Gastroesophageal sphincter (tissue), 4 donors: Measurements from ENCODE around the gene HDAC11. TPM values are rescaled to one million over a fixed set of nuclear protein-coding genes. Genes with fewer than 3 reads are reported as not detected.

Experiments used
- ATAC-seq: fragments of 150-250 bp; one replicate; pipeline ENCODE4 v1.9.1; 2016; ENCODE audit warnings: mild to moderate bottlenecking, moderate library complexity
- H3K27ac ChIP-seq, 4 donors: fragments of 200-600 bp; sonication (generic) in 3 of 4; 1 replicate in 3 of 4; 2 replicates in 1 of 4; pipeline ENCODE4 v1.5.1; 2016 to 2019
- H3K27me3 ChIP-seq: fragments of 200-600 bp; sonication (generic); one replicate; pipeline ENCODE4 v1.5.1; 2019
- H3K36me3 ChIP-seq, 2 donors: fragments of 200-600 bp; sonication (generic); one replicate each; pipeline ENCODE4 v1.5.1; 2019; ENCODE audit warnings: control low read depth in 1 of 2
- H3K4me1 ChIP-seq, 3 donors: fragments of 200-600 bp; sonication (generic); 1 replicate in 2 of 3; 2 replicates in 1 of 3; pipeline ENCODE4 v1.5.1; 2016 to 2019; ENCODE audit warnings: control low read depth in 2 of 3
- H3K4me3 ChIP-seq, 2 donors: fragments of 200-600 bp; sonication (generic); one replicate each; pipeline ENCODE4 v1.5.1; 2019; ENCODE audit warnings: mild to moderate bottlenecking in 1 of 2, moderate library complexity in 1 of 2
- H3K9me3 ChIP-seq, 3 donors: fragments of 200-600 bp; sonication (generic); one replicate each; pipeline ENCODE4 v1.5.1; 2017 to 2019; ENCODE audit warnings: control low read depth in 2 of 3
- CTCF ChIP-seq, 4 experiments: fragments of 200-600 bp in 2 of 4; fragments of 450-650 bp in 2 of 4; sonication (generic) in 1 of 4; IDR thresholded peaks; one replicate each; pipeline ENCODE4 v1.5.1; 2017 to 2019; ENCODE audit warnings: antibody characterized with exemption in 4 of 4, mild to moderate bottlenecking in 2 of 4, moderate library complexity in 2 of 4
- EP300 ChIP-seq: sonication (generic); formaldehyde crosslinking; IDR thresholded peaks from one replicate; pipeline ENCODE4 v1.6.1; 2017; ENCODE audit warnings: antibody characterized with exemption, mild to moderate bottlenecking
- POLR2A ChIP-seq, 2 donors: fragments of 450-650 bp; IDR thresholded peaks; one replicate each; pipeline ENCODE4 v1.6.1; 2017; ENCODE audit warnings: antibody characterized with exemption in 2 of 2, mild to moderate bottlenecking in 2 of 2, moderate library complexity in 1 of 2
- POLR2AphosphoS5 ChIP-seq: sonication (generic); formaldehyde crosslinking; IDR thresholded peaks from one replicate; pipeline ENCODE4 v1.6.1; 2017; ENCODE audit warnings: antibody characterized with exemption
- WGBS, 2 donors: methylation state at CpG; one replicate each; pipeline ENCODE4 v1.1.5; 2018; ENCODE audit warnings: low coverage in 1 of 2; 5-methylcytosine and 5-hydroxymethylcytosine counted together
- total RNA-seq, 4 donors: library from RNA; depleted of rRNA; stranded (reverse); fragments of >200 nt; gene quantifications; one replicate each; pipeline ENCODE4 v1.1.0, GENCODE V29; 2016

HDAC11 gene
- total RNA-seq, 4 donors from 2014 or later: 22.3 to 37.1 (median 30.0) TPM

- no peak for ATAC-seq
- TF ChIP-seq EP300 (no peak), POLR2AphosphoS5 (no peak), CTCF (IDR thresholded peaks at IDR 0.05) (no peak), POLR2A (IDR thresholded peaks at IDR 0.05) (no peak)
- WGBS, 2 donors: 89 to 93% methylated on average over 3 of the region's 5 CpGs
- H3K27ac ChIP-seq: no peak overlapping the region
- no peak overlapping the region for H3K4me3 ChIP-seq
- peaks cover 0 to 44% (median 27%) of the 10 kb centered on the region in 3 donors for H3K4me1 ChIP-seq
- no peaks in the 10 kb centered on the region for H3K9me3 ChIP-seq
- no peaks in the 10 kb centered on the region for H3K36me3 ChIP-seq
- peaks cover 6% of the 10 kb centered on the region for H3K27me3 ChIP-seq
Observed at GRCh38 chr3:13522236-13522635, 42.1 kb downstream of the HDAC11 start.

- Histone ChIP-seq H3K36me3 (no peaks in the 10 kb centered on the region), H3K9me3 (no peaks in the 10 kb centered on the region), H3K27ac (peak overlapping the region in 3 of 4 donors; percentile 42 to 60 (median 44)), H3K4me3 (no peak overlapping the region), H3K27me3 (peaks cover 6% of the 10 kb centered on the region), H3K4me1 (peaks cover 0 to 34% (median 17%) of the 10 kb centered on the region in 3 donors)
- ATAC-seq: peak; percentile 53
- 41 to 100% methylated on average over 1 to 4 of the region's 10 CpGs for WGBS, 2 donors
- TF ChIP-seq CTCF (IDR thresholded peaks at IDR 0.05) (no peak), POLR2A (IDR thresholded peaks at IDR 0.05) (no peak), POLR2AphosphoS5 (no peak), EP300 (no peak)
Observed at GRCh38 chr3:13524979-13525669, 45.0 kb downstream of the HDAC11 start.

DNA sequence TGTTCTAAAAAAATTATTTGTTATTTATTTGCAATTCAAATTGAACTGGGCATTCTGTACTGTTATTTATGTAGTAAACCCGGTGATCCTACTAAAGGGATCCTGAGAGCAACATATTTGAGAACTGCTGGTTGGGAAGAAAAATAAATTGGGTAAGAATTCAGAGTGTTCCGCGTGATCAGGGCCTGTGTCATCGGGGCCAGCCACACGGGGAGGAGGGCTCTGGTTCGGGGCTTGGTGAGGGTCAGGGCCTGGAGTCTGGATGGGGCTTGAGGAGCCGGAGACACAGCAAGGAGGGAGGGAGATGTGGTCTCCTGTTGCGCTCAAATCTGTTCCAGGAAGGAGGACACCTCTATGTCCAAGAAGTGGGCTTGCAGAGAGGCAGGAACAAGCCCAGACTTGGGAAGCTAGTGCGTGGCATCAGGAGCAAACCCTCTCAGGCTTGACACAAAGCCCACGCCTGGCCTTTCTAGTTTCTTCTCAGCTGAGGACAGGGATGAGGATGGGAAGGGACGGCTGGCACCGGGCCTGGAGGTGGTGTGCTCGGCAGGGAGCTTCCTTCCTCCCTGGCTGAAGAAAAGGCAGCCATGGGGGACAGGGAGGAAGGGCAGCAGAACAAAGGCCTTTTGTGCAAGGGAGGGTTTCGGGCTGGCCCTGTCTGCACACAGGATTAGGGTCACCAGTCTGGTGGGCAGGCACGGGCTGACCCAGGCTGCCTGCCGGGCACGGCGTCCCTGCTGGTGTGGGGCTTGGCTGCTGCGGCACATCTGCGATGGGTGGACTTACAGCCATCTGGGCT, 45.9 kb downstream of the HDAC11 start:
- Histone ChIP-seq H3K4me1 (peaks cover 0 to 34% (median 17%) of the 10 kb centered on the region in 3 donors), H3K27ac (peak overlapping the region in 3 of 4 donors; percentile 60 to 71 (median 60)), H3K27me3 (peaks cover 12% of the 10 kb centered on the region), H3K36me3 (no peaks in the 10 kb centered on the region), H3K4me3 (no peak overlapping the region), H3K9me3 (no peaks in the 10 kb centered on the region)
- 68 to 70% methylated on average over 7 to 9 of the region's 20 CpGs for WGBS, 2 donors
- TF ChIP-seq POLR2A (IDR thresholded peaks at IDR 0.05): no peak
- no peak for TF ChIP-seq CTCF (IDR thresholded peaks at IDR 0.05)
- TF ChIP-seq POLR2AphosphoS5: no peak
- no peak for TF ChIP-seq EP300
- peak; percentile 61 for ATAC-seq

GRCh38 chr3:13526626-13526949, 46.5 kb downstream of the HDAC11 start:
- peak overlapping the region in 3 of 4 donors; percentile 60 to 71 (median 60) for H3K27ac ChIP-seq
- peaks cover 0 to 34% (median 17%) of the 10 kb centered on the region in 3 donors for H3K4me1 ChIP-seq
- H3K36me3 ChIP-seq: no peaks in the 10 kb centered on the region
- H3K4me3 ChIP-seq: no peak overlapping the region
- no peak for ATAC-seq
- TF ChIP-seq POLR2AphosphoS5 (no peak), EP300 (no peak), CTCF (IDR thresholded peaks at IDR 0.05) (no peak), POLR2A (IDR thresholded peaks at IDR 0.05) (no peak)
- no peaks in the 10 kb centered on the region for H3K9me3 ChIP-seq
- WGBS, 2 donors: no CpG with 5 or more reads among the region's 5 CpGs
- H3K27me3 ChIP-seq: peaks cover 12% of the 10 kb centered on the region
